ENCODE data around the gene TNFAIP3.

GRCh38 chr6:137901454-137901853 lies 34.4 kb downstream of the TNFAIP3 start:
- TF ChIP-seq POLR2A (IDR thresholded peaks at IDR 0.05) (no peak), CTCF (IDR thresholded peaks at IDR 0.05) (no peak)

All from thyroid gland (tissue), 4 donors.